ENCODE data around the gene YPEL1. TPM values are rescaled to one million over a fixed set of nuclear protein-coding genes. Genes with fewer than 3 reads are reported as not detected.
"Not testable (repeated sequence)": the region's sequence is repeated elsewhere in the genome, so short reads cannot be mapped to it uniquely, and the experiment has no call there.

Gene YPEL1
- total RNA-seq, 1 experiment from 2014 or later: 0.40 TPM

GRCh38 chr22:21758091-21758864 lies 22.7 kb upstream of the YPEL1 start:
- in situ Hi-C loops (cut with HindIII; ENCODE audit: low pct_unique_long_range_greater_than_20kb, low sequenced_read_pairs): no loop called here
- DNase-seq (ENCODE audit: low read depth, low spot score): no peak

DNA sequence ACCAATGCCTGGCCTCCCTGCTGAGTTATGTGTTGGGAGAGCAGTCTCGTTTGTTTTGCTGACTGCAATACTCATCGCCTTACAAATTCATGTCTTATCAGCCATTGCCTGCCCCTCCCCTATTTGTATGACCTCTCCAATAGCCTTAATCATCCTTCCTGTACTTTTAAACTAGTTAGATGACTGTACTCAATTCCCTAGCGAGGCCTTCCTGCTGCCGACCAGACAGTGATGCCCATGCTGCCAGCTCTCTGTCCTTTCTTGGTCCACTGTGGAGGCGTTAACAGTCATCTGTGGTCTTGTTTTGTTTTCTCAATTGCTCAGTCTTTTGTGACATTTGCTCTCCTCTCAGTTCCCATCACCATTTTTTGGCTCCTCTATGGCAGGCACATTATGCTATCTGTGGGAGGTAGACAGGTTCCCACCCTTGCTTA lies 20.3 kb upstream of the YPEL1 start:
- no peak for DNase-seq (ENCODE audit: low read depth, low spot score)
- in situ Hi-C loops (cut with HindIII; ENCODE audit: low pct_unique_long_range_greater_than_20kb, low sequenced_read_pairs): no loop called here

- in situ Hi-C loops (cut with HindIII; ENCODE audit: low pct_unique_long_range_greater_than_20kb, low sequenced_read_pairs): no loop called here
- no peak for DNase-seq (ENCODE audit: low read depth, low spot score)
Observed at GRCh38 chr22:21754523-21754922, 18.9 kb upstream of the YPEL1 start.

- no peak for DNase-seq (ENCODE audit: low read depth, low spot score)
- in situ Hi-C loops (cut with HindIII; ENCODE audit: low pct_unique_long_range_greater_than_20kb, low sequenced_read_pairs): no loop called here
Observed at GRCh38 chr22:21753374-21754111, 17.9 kb upstream of the YPEL1 start.

DNA sequence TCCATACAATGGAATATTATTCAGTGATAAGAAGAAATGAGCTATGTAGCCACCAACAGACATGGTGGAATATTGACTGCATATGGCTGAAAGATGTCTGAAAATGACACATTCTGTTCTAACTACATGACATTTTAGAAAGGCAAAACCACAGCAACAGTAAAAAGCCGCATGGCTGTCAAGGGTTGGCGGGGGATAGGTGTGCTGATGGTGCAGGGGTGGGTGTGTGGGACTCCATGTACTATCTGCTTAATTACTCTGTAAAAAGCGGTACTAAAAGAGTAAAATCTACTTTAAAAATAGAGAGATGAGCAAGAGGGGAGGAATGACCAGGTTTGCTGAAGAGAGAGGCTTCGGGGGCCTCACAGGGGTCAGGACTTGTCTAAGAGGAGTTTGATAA lies 16.7 kb upstream of the YPEL1 start:
- DNase-seq (ENCODE audit: low read depth, low spot score): no peak
- in situ Hi-C loops (cut with HindIII; ENCODE audit: low pct_unique_long_range_greater_than_20kb, low sequenced_read_pairs): no loop called here

GRCh38 chr22:21745948-21746347 lies 10.4 kb upstream of the YPEL1 start:
- DNase-seq (ENCODE audit: low read depth, low spot score): no peak
- in situ Hi-C loops (cut with HindIII; ENCODE audit: low pct_unique_long_range_greater_than_20kb, low sequenced_read_pairs): no loop called here

- DNase-seq (ENCODE audit: low read depth, low spot score); in situ Hi-C loops (cut with HindIII; ENCODE audit: low pct_unique_long_range_greater_than_20kb, low sequenced_read_pairs): not testable (repeated sequence)
Observed at GRCh38 chr22:21744917-21745316, 9.3 kb upstream of the YPEL1 start.

DNA sequence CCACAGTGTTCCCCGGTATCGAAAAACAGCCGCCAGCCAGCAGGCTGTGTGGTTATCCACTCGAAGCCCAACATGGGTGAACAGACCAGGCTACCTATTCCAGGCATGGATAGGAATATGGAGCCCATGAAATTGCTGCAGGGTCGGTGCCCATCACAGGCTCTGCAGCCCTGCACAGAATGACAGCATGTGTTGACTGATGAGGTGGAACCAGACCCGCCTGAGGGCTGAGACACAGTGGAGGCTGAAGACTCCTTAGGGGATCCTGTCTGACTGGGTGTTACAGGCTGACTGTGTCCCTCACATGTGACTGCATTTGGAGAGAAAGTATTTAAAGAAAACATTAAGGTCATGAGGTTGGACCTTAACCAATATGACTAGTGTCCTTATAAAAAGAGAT lies 6.2 kb upstream of the YPEL1 start:
- no peak for DNase-seq (ENCODE audit: low read depth, low spot score)
- in situ Hi-C loops (cut with HindIII; ENCODE audit: low pct_unique_long_range_greater_than_20kb, low sequenced_read_pairs): no loop called here

- DNase-seq (ENCODE audit: low read depth, low spot score): no peak
- in situ Hi-C loops (cut with HindIII; ENCODE audit: low pct_unique_long_range_greater_than_20kb, low sequenced_read_pairs): no loop called here
Observed at GRCh38 chr22:21741059-21741458, 5.5 kb upstream of the YPEL1 start.

DNA sequence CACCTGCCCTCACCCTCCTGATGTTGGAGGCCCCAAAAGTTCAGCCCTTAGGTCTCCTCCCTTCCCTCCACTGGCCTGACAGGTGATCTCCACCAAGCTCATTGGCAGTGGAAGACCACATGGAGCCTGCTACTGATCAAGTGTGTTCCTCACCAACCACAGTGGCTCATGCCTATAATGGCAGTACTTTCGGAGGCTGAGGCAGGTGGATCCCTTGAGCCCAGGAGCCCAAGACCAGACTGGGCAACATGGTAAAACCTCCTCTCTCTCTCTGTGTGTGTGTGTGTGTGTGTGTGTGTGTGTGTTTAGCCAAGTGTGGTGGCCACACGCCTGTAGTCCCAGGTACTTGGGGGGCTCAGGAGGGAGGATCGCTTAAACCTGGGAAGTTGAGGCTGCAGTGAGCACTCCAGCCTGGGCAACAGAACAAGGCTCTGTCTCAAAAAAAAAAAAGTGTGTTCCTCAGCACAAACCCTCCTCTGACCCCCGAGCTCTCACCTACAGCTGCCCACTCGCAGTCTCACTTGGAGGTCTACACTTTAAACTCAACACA lies 4.3 kb upstream of the YPEL1 start:
- DNase-seq (ENCODE audit: low read depth, low spot score): no peak
- in situ Hi-C loops (cut with HindIII; ENCODE audit: low pct_unique_long_range_greater_than_20kb, low sequenced_read_pairs): no loop called here

DNA sequence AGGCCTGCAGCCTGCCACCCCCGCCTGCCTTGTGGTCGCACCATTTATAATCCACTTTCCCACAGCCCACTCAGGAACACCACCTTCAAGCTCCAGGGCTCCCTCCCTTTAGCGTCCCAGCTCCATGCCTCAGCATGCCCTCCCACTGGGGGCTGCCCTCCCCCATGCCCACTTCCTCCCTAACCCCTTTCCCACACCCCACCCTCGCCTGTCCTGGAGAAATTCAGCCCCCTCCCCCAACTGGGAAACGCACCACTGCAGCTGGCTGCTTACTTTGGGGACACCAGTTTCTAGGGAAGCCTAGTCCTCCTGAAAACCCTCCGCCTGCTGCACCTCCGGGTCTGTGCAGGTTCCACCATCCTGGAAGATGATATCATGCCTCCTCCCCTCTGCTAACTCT lies 3.4 kb upstream of the YPEL1 start:
- DNase-seq (ENCODE audit: low read depth, low spot score): no peak
- in situ Hi-C loops (cut with HindIII; ENCODE audit: low pct_unique_long_range_greater_than_20kb, low sequenced_read_pairs): no loop called here

DNA sequence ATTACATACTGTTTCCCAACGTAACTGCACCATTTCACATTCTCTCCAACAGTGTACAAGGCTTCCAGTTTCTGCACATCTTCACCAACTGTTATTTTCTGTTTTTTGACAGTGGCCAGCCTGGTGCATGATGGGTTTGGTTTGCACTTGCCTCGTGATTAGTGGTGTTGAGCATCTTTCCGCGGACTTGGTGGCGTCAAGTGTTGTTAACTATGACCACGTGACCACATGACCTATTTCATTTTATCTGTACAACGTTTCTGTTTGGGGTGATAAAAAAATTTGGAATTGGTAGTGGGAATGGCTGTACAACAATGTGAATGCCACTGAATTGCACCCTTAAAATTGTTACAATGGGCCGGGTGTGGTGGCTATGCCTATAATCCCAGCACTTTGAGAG lies 2.5 kb upstream of the YPEL1 start:
- no peak for DNase-seq (ENCODE audit: low read depth, low spot score)
- in situ Hi-C loops (cut with HindIII; ENCODE audit: low pct_unique_long_range_greater_than_20kb, low sequenced_read_pairs): no loop called here

GRCh38 chr22:21736948-21737347 lies 1.4 kb upstream of the YPEL1 start:
- in situ Hi-C loops (cut with HindIII; ENCODE audit: low pct_unique_long_range_greater_than_20kb, low sequenced_read_pairs): no loop called here
- no peak for DNase-seq (ENCODE audit: low read depth, low spot score)

DNA sequence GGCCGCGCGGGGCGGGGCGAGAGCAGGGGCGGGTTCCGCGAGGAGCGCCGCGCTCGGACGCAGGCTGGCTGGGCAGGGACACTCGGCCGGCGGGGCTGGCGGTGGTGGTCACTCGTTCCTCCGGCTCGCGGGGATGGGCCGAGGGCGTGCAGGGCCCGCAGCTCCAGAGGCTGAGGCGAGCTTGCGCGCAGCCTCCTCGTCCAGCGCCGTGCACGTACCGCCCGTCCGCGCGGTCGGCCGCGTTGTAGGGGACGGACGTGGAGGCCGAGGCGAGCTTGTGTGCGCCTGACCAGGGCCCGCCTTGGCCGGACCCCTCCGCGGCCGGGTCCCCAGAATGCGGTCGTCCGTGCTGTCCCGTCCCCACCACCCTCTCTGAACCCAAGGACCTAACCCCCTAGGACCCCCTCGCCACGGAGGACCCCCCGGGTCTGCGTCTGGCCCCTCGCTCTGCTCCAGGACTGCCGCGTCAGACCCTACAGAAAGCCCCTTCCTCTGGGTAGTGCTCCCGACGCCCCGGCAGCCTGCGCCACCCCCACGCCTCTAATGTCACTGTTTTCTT lies 569 bp upstream of the YPEL1 start:
- DNase-seq (ENCODE audit: low read depth, low spot score): no peak
- in situ Hi-C loops (cut with HindIII; ENCODE audit: low pct_unique_long_range_greater_than_20kb, low sequenced_read_pairs): no loop called here

GRCh38 chr22:21734540-21735199 lies 924 bp downstream of the YPEL1 start:
- in situ Hi-C loops (cut with HindIII; ENCODE audit: low pct_unique_long_range_greater_than_20kb, low sequenced_read_pairs): no loop called here
- DNase-seq (ENCODE audit: low read depth, low spot score): no peak

DNA sequence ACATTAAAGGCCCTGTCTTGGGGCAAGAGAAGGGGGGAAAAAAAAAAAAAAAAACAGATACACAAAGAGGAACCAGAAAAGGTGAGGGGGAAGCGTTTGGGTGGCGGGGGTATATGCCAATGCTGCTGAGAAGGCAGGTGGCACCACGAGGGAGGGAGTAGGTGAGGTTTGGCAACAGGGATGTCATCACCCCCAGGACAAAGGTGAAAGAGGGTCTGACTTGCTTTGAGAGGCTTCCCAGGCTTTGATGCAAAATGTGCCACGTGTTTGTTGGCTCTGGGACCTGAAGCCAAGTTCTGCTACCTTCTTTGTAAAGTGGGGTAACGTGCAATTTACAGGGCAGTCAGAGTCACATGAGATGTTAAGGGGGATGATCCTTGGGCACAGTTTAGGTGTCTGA lies 4.1 kb downstream of the YPEL1 start:
- in situ Hi-C loops (cut with HindIII; ENCODE audit: low pct_unique_long_range_greater_than_20kb, low sequenced_read_pairs): no loop called here
- DNase-seq (ENCODE audit: low read depth, low spot score): no peak

- in situ Hi-C loops (cut with HindIII; ENCODE audit: low pct_unique_long_range_greater_than_20kb, low sequenced_read_pairs): no loop called here
- no peak for DNase-seq (ENCODE audit: low read depth, low spot score)
Observed at GRCh38 chr22:21730535-21731308, 4.9 kb downstream of the YPEL1 start.
